Fibroblast of lung (primary cell): ENCODE results near the gene C1QB. TPM values are rescaled to one million over a fixed set of nuclear protein-coding genes. Genes with fewer than 3 reads are reported as not detected.
"Not testable (repeated sequence)": the region's sequence is repeated elsewhere in the genome, so short reads cannot be mapped to it uniquely, and the experiment has no call there.

Experiments used
- DNase-seq, 2 donors: peaks; one replicate each; pipeline versions ENCODE4 v3.0.0 to v3.0.0-alpha.2; 2010; ENCODE audit warnings: low read depth in 2 of 2
- H2AFZ ChIP-seq: 2 replicates; pipeline ENCODE4 v1.5.1; 2012; ENCODE audit warnings: low read length, control low read depth, inconsistent platforms
- H3K27ac ChIP-seq: 2 replicates; pipeline ENCODE4 v1.5.1; 2011; ENCODE audit warnings: low read length, control low read depth; ENCODE audit not compliant: insufficient read depth
- H3K27me3 ChIP-seq: 2 replicates; pipeline ENCODE4 v1.5.1; 2011; ENCODE audit warnings: mild to moderate bottlenecking, low read length; ENCODE audit not compliant: control insufficient read depth, insufficient read depth
- H3K36me3 ChIP-seq: 2 replicates; pipeline ENCODE4 v1.5.1; 2011; ENCODE audit warnings: low read length; ENCODE audit not compliant: control insufficient read depth, insufficient read depth
- H3K4me1 ChIP-seq: 2 replicates; pipeline ENCODE4 v1.5.1; 2011; ENCODE audit warnings: low read length; ENCODE audit not compliant: control insufficient read depth, insufficient read depth; ENCODE audit errors: extremely low read depth
- H3K4me2 ChIP-seq: 2 replicates; pipeline ENCODE4 v1.5.1; 2011; ENCODE audit warnings: low read length, control low read depth; ENCODE audit not compliant: insufficient read depth; ENCODE audit errors: extremely low read depth
- H3K4me3 ChIP-seq, 4 experiments: fragments of 200-600 bp in 1 of 4; sonication (generic) in 1 of 4; replicated peaks in 1 of 4; 2 replicates each; pipeline ENCODE4 v1.5.1; 2011 to 2016; ENCODE audit warnings: low read length in 4 of 4, low read depth in 3 of 4, mild to moderate bottlenecking in 3 of 4, control low read depth in 2 of 4, inconsistent platforms in 1 of 4, mixed read lengths in 1 of 4; ENCODE audit not compliant: insufficient read depth in 1 of 4; ENCODE audit errors: control extremely low read depth in 1 of 4
- H3K79me2 ChIP-seq: 2 replicates; pipeline ENCODE4 v1.5.1; 2012; ENCODE audit warnings: mild to moderate bottlenecking, low read length, inconsistent platforms; ENCODE audit not compliant: control insufficient read depth, insufficient read depth
- H3K9ac ChIP-seq: 2 replicates; pipeline ENCODE4 v1.5.1; 2011; ENCODE audit warnings: mild to moderate bottlenecking, low read length, control low read depth; ENCODE audit not compliant: insufficient read depth
- H3K9me3 ChIP-seq: 2 replicates; pipeline ENCODE4 v1.5.1; 2012; ENCODE audit warnings: low read depth, low read length; ENCODE audit not compliant: control insufficient read depth, insufficient read depth
- H4K20me1 ChIP-seq: 2 replicates; pipeline ENCODE4 v1.5.1; 2011; ENCODE audit warnings: low read length; ENCODE audit not compliant: control insufficient read depth, insufficient read depth; ENCODE audit errors: extremely low read depth
- CTCF ChIP-seq, 2 donors: IDR thresholded peaks in 1 of 2; conservative IDR thresholded peaks in 1 of 2; 1 replicate in 1 of 2; 2 replicates in 1 of 2; pipeline ENCODE4 v1.5.1; 2011 to 2012; ENCODE audit warnings: low read length in 2 of 2, control low read depth in 1 of 2, inconsistent platforms in 1 of 2, low read depth in 1 of 2, mild to moderate bottlenecking in 1 of 2
- EZH2 ChIP-seq: IDR thresholded peaks from 2 replicates; pipeline ENCODE4 v1.5.1; 2012; ENCODE audit warnings: low read length, control low read depth, mild to moderate bottlenecking; ENCODE audit errors: missing control alignments
- polyA plus RNA-seq, 2 donors: library from polyadenylated mRNA; depleted of rRNA in 1 of 2; stranded (reverse) in 1 of 2; unstranded in 1 of 2; fragments of >200 nt; gene quantifications; 2 replicates each; pipeline ENCODE4 v1.2.1, GENCODE V29; 2011 to 2012; ENCODE audit warnings: missing spikeins in 1 of 2
- total RNA-seq: library from RNA; depleted of rRNA; stranded (reverse); fragments of >200 nt; gene quantifications from 2 replicates; pipeline ENCODE4 v1.2.1, GENCODE V29; 2014

The C1QB gene
- total and polyA plus RNA-seq, 2 donors (not counting 1 experiment from before 2014, with no cell fraction given): not detected

- Histone ChIP-seq H3K4me2 (no peak overlapping the region), H2AFZ (no peak overlapping the region), H3K9ac (no peak overlapping the region), H3K27me3 (peaks cover 22% of the 10 kb centered on the region), H3K4me1 (no peaks in the 10 kb centered on the region), H3K9me3 (no peaks in the 10 kb centered on the region), H3K4me3 (no peak overlapping the region), H4K20me1 (no peaks in the 10 kb centered on the region), H3K27ac (no peak overlapping the region), H3K36me3 (no peaks in the 10 kb centered on the region), H3K79me2 (no peaks in the 10 kb centered on the region)
- DNase-seq: no peak
- TF ChIP-seq EZH2 (no peak), CTCF (conservative IDR thresholded peaks at IDR 0.05 in 1 of 2, IDR thresholded peaks at IDR 0.05 in 1 of 2; ENCODE audit: low read depth in 1 of 2, low read length in 2 of 2) (no peak)
Measured at GRCh38 chr1:22666412-22666811, 13.4 kb downstream of the C1QB start.

GRCh38 chr1:22668840-22669239, 15.8 kb downstream of the C1QB start:
- not testable (repeated sequence) for H4K20me1 ChIP-seq, H3K9ac ChIP-seq, H3K4me3 ChIP-seq, H2AFZ ChIP-seq, H3K27ac ChIP-seq, H3K4me2 ChIP-seq, H3K79me2 ChIP-seq, DNase-seq, H3K36me3 ChIP-seq, H3K9me3 ChIP-seq, H3K4me1 ChIP-seq
- peaks cover 36% of the 10 kb centered on the region for H3K27me3 ChIP-seq

GRCh38 chr1:22670352-22670975, 17.4 kb downstream of the C1QB start:
- TF ChIP-seq CTCF (conservative IDR thresholded peaks at IDR 0.05 in 1 of 2, IDR thresholded peaks at IDR 0.05 in 1 of 2; ENCODE audit: low read depth in 1 of 2, low read length in 2 of 2): no peak
- TF ChIP-seq EZH2: no peak
- no peak for DNase-seq
- no peaks in the 10 kb centered on the region for H4K20me1 ChIP-seq
- no peak overlapping the region for H3K9ac ChIP-seq
- H3K4me1 ChIP-seq: no peaks in the 10 kb centered on the region
- H2AFZ ChIP-seq: no peak overlapping the region
- peaks cover 37% of the 10 kb centered on the region for H3K27me3 ChIP-seq
- no peaks in the 10 kb centered on the region for H3K9me3 ChIP-seq
- no peak overlapping the region for H3K4me3 ChIP-seq
- no peaks in the 10 kb centered on the region for H3K79me2 ChIP-seq
- no peak overlapping the region for H3K4me2 ChIP-seq
- no peak overlapping the region for H3K27ac ChIP-seq
- H3K36me3 ChIP-seq: no peaks in the 10 kb centered on the region
